Effector memory CD8-positive, alpha-beta T cell (primary cell): Measurements from ENCODE around the gene PDE1C.

Experiments
- ATAC-seq: fragments of 150-1000 bp; cut with Tn5 transposase; replicated peaks from 2 replicates; pipeline ENCODE4 v1.10.0; 2021; ENCODE audit warnings: mild to moderate bottlenecking, moderate library complexity
- DNase-seq, 3 experiments: peaks; one replicate each; pipeline ENCODE4 v3.0.0; 2021
- H3K27ac Mint-ChIP-seq, 2 donors: one replicate each; pipeline ENCODE4 v1.8.0; 2022; ENCODE audit warnings: mild to moderate bottlenecking in 2 of 2, mixed read lengths in 2 of 2, moderate library complexity in 2 of 2
- H3K27me3 Mint-ChIP-seq, 2 donors: one replicate each; pipeline ENCODE4 v1.8.0; 2022; ENCODE audit warnings: mixed read lengths in 2 of 2
- H3K36me3 Mint-ChIP-seq: one replicate; pipeline ENCODE4 v1.8.0; 2022; ENCODE audit warnings: mild to moderate bottlenecking, moderate library complexity, mixed read lengths; ENCODE audit not compliant: insufficient read depth
- H3K4me1 Mint-ChIP-seq, 2 donors: one replicate each; pipeline ENCODE4 v1.8.0; 2022; ENCODE audit warnings: low read depth in 2 of 2, mixed read lengths in 2 of 2
- H3K4me3 Mint-ChIP-seq, 2 donors: one replicate each; pipeline ENCODE4 v1.8.0; 2022; ENCODE audit warnings: mild to moderate bottlenecking in 2 of 2, mixed read lengths in 2 of 2, moderate library complexity in 2 of 2
- H3K9me3 Mint-ChIP-seq, 2 donors: one replicate each; pipeline ENCODE4 v1.8.0; 2022; ENCODE audit warnings: mixed read lengths in 2 of 2

The PDE1C gene

DNA sequence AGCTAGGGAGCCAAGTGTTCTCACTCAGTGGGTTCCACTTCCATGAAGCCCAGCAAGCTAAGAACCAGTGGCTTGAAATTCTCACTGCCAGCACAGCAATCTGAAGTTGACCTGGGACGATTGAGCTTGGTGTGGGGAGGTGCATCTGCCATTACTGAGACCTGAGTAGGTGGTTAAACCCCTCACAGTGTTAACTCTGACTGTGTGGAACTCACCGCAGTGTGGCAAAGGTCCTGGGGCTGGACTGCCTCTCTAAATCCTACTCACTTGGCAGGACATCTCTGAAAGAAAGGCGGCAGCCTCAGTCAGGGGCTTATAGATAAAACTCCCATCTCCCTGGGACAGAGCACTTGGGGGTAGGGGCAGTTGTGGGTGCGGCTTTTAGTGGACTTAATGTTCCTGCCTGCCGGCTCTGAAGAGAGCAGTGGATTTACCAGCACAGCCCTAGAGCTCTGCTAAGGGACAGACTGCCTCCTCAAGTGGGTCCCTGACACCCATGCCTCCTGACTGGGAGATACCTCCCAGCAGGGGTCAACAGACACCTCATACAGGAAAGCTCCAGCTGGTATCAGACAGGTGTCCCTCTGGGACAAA lies 143.1 kb downstream of the PDE1C start:
- Mint-ChIP-seq H3K36me3 (peaks cover 4% of the 10 kb centered on the region), H3K27ac (no peak overlapping the region), H3K4me1 (no peaks in the 10 kb centered on the region), H3K9me3 (peaks cover 6 to 8% of the 10 kb centered on the region in 2 donors), H3K27me3 (no peaks in the 10 kb centered on the region), H3K4me3 (no peak overlapping the region)
- DNase-seq: no peak
- ATAC-seq: no peak

DNA sequence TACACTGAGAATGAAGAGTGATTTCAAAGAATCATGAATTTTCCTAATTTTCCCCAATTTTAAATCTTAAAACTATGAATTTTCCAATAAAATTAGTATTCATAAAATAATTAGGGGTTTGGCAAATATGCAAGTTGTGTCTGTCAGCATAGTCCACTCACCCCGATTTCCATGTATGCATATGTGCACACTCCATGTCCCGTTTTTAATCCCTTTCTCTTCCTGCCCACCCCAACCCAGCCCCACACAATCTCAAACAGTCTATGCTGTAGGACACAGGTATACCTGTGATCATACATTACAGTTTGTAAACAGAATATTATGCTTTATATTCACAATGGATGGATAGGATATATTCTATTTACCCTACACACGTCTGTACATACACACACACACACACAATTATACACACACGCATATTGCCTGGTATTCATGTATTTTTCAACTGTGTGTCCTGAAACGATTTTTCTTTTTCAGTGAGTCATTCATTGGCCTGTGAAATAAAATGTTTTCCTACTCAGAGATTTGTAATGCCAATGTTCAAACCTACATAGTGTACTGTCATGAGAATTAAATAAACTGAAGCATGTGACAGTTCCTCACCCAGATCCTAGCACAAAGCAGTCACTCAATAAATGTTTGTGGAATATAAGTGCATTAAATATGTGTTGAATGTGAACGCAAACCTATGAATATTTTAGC lies 144.3 kb downstream of the PDE1C start:
- H3K4me3 Mint-ChIP-seq: no peak overlapping the region
- no peak overlapping the region for H3K27ac Mint-ChIP-seq
- DNase-seq: no peak

GRCh38 chr7:31924251-31924650 lies 146.0 kb downstream of the PDE1C start:
- Mint-ChIP-seq H3K36me3 (peaks cover under 1% of the 10 kb centered on the region), H3K27ac (no peak overlapping the region)

More for the DNA sequence above, 144.3 kb downstream of the PDE1C start:
- peaks cover 6 to 8% of the 10 kb centered on the region in 2 donors for H3K9me3 Mint-ChIP-seq
- no peak for ATAC-seq
- H3K27me3 Mint-ChIP-seq: no peaks in the 10 kb centered on the region
- H3K4me1 Mint-ChIP-seq: no peaks in the 10 kb centered on the region
- peaks cover 4% of the 10 kb centered on the region for H3K36me3 Mint-ChIP-seq

DNA sequence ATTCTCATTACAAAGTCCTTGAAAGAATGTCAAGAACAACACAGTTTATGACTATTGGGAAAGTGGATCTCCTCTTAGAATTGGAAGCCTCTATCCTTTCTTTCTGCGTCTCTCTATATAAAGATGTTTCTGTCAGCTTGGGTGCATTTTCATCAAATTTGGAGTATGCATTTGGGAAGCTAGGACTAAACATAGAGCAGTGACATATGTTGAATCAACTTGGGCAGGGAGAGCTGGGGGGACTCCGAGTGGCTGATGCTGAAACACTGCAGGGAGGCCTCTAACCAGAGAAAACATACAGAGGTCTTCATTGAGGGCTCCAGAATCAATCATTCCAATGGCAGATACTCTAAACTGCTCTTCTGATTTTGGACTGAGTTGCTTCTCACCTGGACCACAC lies 147.4 kb downstream of the PDE1C start:
- Mint-ChIP-seq H3K4me1 (no peaks in the 10 kb centered on the region), H3K36me3 (no peaks in the 10 kb centered on the region), H3K27me3 (no peaks in the 10 kb centered on the region), H3K9me3 (peaks cover 2 to 15% of the 10 kb centered on the region in 2 donors), H3K4me3 (no peak overlapping the region), H3K27ac (no peak overlapping the region)
- ATAC-seq (no peak), DNase-seq (no peak)

More at GRCh38 chr7:31924251-31924650, 146.0 kb downstream of the PDE1C start:
- H3K27me3 Mint-ChIP-seq: no peaks in the 10 kb centered on the region
- no peak overlapping the region for H3K4me3 Mint-ChIP-seq
- peaks cover 2 to 15% of the 10 kb centered on the region in 2 donors for H3K9me3 Mint-ChIP-seq
- ATAC-seq: no peak
- H3K4me1 Mint-ChIP-seq: no peaks in the 10 kb centered on the region
- DNase-seq: no peak

DNA sequence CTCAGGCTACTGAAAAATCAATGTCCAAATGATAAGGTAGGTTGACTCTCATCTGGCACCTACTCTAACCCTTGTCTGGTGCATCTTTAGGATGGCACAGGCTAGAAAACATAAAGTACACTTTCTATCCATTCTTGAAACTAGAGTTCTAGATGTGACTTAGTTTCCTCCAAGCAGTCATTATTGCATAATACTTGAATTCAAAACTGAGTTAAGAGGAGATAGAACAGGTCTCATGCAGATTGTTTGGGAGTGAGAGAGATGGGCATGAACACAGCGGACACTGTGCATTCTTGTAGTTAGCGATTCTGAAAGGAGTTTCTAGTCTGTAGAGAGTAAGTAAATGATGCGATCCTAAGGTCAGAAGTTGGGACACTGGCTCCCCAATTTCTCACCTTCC lies 149.2 kb downstream of the PDE1C start:
- H3K4me3 Mint-ChIP-seq: no peak overlapping the region
- H3K36me3 Mint-ChIP-seq: no peaks in the 10 kb centered on the region

GRCh38 chr7:31919678-31920369 lies 150.4 kb downstream of the PDE1C start:
- no peak overlapping the region for H3K4me3 Mint-ChIP-seq
- ATAC-seq: no peak

More for the DNA sequence above, 149.2 kb downstream of the PDE1C start:
- Mint-ChIP-seq H3K4me1 (no peaks in the 10 kb centered on the region), H3K9me3 (peaks cover 2 to 15% of the 10 kb centered on the region in 2 donors), H3K27ac (no peak overlapping the region), H3K27me3 (no peaks in the 10 kb centered on the region)
- ATAC-seq (no peak), DNase-seq (no peak)

DNA sequence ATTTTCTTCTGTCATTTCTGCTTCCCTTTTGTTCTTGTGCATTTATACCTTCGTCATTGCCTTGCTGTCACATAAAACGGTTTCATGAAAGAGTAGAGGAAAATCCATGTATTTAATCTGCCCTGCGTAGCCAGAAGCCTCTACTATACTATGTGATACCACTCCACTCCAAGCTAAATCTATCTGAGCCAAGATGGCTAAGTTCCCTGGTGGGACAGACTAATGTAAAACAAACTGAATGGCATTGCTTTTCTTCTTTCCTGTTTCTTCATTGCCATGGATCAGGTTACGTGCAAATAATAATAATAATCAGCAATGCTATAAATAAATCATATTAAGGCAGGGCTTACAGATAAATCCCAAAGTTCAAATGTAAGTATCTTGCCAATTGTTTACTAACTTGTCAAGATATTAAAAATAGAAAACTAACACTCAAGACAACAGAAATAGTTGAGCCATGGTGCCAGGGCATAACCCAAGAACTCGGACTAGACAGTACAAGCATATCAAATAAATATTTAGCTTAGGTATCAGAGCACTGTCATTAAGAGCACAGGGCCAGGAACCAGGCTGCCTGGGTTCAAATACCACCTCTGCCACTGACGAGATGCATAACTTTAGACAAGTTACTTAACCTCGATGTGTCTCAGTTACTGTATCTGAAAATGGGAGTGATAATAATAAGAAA lies 151.4 kb downstream of the PDE1C start:
- DNase-seq: no peak
- no peak overlapping the region for H3K4me3 Mint-ChIP-seq
- peaks cover 6 to 15% of the 10 kb centered on the region in 2 donors for H3K9me3 Mint-ChIP-seq
- no peak overlapping the region for H3K27ac Mint-ChIP-seq
- ATAC-seq: no peak
- H3K36me3 Mint-ChIP-seq: no peaks in the 10 kb centered on the region
- H3K27me3 Mint-ChIP-seq: no peaks in the 10 kb centered on the region
- H3K4me1 Mint-ChIP-seq: no peaks in the 10 kb centered on the region

More at GRCh38 chr7:31919678-31920369, 150.4 kb downstream of the PDE1C start:
- peaks cover 6 to 15% of the 10 kb centered on the region in 2 donors for H3K9me3 Mint-ChIP-seq
- DNase-seq: no peak
- no peaks in the 10 kb centered on the region for H3K27me3 Mint-ChIP-seq
- no peaks in the 10 kb centered on the region for H3K4me1 Mint-ChIP-seq
- H3K36me3 Mint-ChIP-seq: no peaks in the 10 kb centered on the region
- no peak overlapping the region for H3K27ac Mint-ChIP-seq

DNA sequence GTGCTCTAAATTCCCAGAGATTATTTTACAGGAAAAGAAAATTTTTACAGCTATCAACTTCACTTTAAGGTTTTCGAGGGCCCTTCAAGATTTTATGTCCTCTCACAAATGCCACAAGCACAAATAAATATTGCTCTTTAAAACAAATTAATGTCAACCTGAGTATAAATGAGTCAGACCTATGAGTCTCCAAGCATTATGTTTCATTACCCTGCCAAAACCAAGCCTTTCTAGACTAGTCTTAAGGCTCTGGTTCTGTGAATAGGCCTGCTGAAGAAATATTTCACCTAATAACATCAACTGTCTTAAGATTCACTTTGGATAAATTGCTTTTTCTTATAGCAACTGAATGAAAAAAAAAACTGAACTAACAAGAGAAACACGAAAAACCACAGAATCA lies 153.0 kb downstream of the PDE1C start:
- H3K4me3 Mint-ChIP-seq: no peak overlapping the region
- DNase-seq: no peak
- H3K27me3 Mint-ChIP-seq: no peaks in the 10 kb centered on the region
- no peaks in the 10 kb centered on the region for H3K4me1 Mint-ChIP-seq
- H3K36me3 Mint-ChIP-seq: no peaks in the 10 kb centered on the region
- ATAC-seq: no peak
- H3K27ac Mint-ChIP-seq: no peak overlapping the region
- peaks cover 6 to 15% of the 10 kb centered on the region in 2 donors for H3K9me3 Mint-ChIP-seq

- no peaks in the 10 kb centered on the region for H3K27me3 Mint-ChIP-seq
- no peak for DNase-seq
- no peak overlapping the region for H3K27ac Mint-ChIP-seq
- no peak overlapping the region for H3K4me3 Mint-ChIP-seq
- H3K36me3 Mint-ChIP-seq: no peaks in the 10 kb centered on the region
- peaks cover 2 to 15% of the 10 kb centered on the region in 2 donors for H3K9me3 Mint-ChIP-seq
- ATAC-seq: no peak
- no peaks in the 10 kb centered on the region for H3K4me1 Mint-ChIP-seq
These were observed 160.0 kb downstream of the PDE1C start for GRCh38 chr7:31910191-31910590.

DNA sequence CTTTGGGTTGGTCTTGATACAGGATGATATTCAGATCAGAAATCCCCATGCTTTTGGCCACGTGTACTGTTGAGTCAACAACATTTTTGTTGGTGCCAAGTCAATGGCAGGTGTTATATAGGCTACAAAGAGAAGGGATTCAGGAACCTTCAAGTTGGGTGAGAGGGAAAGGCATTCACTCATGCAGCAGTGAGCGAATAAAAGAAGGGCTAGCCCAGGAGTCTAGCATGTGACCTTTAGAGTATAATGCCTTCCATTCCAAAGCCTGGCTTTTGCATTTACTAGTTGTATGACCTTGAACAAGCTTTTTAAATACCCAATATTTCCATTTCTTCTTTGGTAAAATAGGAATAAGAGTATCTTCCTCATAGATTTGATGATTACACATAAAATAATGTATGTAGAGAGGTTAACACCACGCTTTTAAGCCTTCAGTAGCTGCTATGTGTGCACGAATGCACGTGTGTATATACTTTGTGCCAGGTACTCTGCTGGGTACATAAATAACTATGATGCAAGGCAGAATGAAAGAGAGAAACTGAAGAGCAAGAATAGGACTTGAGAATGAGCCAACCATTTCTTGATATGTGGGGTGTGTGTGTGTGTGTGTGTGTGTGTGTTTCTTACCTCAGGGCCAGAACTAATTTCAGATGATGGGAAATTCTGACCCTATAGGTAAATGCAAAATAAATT lies 163.6 kb downstream of the PDE1C start:
- DNase-seq (no peak), ATAC-seq (no peak)
- Mint-ChIP-seq H3K4me1 (no peaks in the 10 kb centered on the region), H3K36me3 (no peaks in the 10 kb centered on the region), H3K4me3 (no peak overlapping the region), H3K27ac (no peak overlapping the region), H3K9me3 (peaks cover 0 to 11% of the 10 kb centered on the region in 2 donors), H3K27me3 (no peaks in the 10 kb centered on the region)

- no peak overlapping the region for H3K4me3 Mint-ChIP-seq
- H3K9me3 Mint-ChIP-seq: no peaks in the 10 kb centered on the region
- H3K27me3 Mint-ChIP-seq: no peaks in the 10 kb centered on the region
- H3K4me1 Mint-ChIP-seq: no peaks in the 10 kb centered on the region
- DNase-seq (no peak), ATAC-seq (no peak)
- no peaks in the 10 kb centered on the region for H3K36me3 Mint-ChIP-seq
- no peak overlapping the region for H3K27ac Mint-ChIP-seq
These were observed 166.2 kb downstream of the PDE1C start for GRCh38 chr7:31903962-31904361.

DNA sequence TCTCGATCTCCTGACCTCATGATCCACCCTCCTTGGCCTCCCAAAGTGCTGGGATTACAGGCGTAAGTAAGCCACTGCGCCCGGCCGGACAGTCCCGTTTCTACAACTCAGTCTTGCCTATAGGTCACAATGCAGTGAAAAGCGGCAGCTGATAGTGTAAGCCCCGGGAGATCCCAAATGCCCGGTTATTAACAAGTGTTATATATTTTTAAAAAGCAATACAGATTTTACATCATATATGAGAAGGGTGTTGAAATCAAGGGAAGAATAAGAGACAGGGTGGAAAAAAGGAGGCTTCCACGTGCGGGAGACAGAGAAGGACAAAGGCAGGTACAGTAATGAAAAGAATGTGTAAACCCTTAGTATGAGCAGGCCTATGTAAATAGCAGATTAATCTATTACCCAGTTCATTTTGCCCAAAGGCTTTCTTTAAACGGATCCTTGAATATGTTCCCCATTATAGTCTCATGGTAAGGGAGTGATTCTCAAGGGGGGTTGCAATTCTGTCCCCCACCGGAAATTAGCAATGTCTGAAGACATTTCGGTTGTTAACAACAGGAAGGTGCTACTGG lies 170.8 kb downstream of the PDE1C start:
- H3K27ac Mint-ChIP-seq: no peak overlapping the region
- H3K36me3 Mint-ChIP-seq: no peaks in the 10 kb centered on the region
- DNase-seq (no peak), ATAC-seq (no peak)
- H3K27me3 Mint-ChIP-seq: no peaks in the 10 kb centered on the region
- H3K4me3 Mint-ChIP-seq: no peak overlapping the region
- H3K4me1 Mint-ChIP-seq: no peaks in the 10 kb centered on the region
- peaks cover 6 to 14% of the 10 kb centered on the region in 2 donors for H3K9me3 Mint-ChIP-seq

DNA sequence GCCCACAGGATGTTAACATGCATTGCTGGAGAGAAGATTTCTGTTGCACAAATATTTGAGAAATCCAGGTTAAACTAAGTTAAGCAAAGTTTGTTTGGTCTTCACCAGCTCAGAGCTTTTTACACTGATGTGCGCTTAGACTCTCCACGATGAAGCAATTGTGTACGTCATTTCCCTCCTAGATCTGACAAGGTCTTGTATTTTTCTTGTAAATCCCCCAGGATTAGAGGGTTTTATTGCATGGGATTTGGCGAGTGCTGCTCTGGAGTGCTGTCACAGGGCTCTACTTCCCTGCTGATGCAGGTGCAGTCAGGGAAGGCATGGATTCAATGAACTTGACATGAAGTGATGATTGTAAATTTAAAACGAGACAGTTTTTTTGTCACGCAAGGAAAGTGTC lies 173.3 kb downstream of the PDE1C start:
- no peaks in the 10 kb centered on the region for H3K36me3 Mint-ChIP-seq
- ATAC-seq (no peak), DNase-seq (no peak)
- H3K4me3 Mint-ChIP-seq: no peak overlapping the region
- no peaks in the 10 kb centered on the region for H3K27me3 Mint-ChIP-seq
- H3K27ac Mint-ChIP-seq: no peak overlapping the region
- peaks cover 6 to 19% of the 10 kb centered on the region in 2 donors for H3K9me3 Mint-ChIP-seq
- no peaks in the 10 kb centered on the region for H3K4me1 Mint-ChIP-seq
